Esophagus squamous epithelium (tissue), 5 donors: ENCODE data around the gene MRPL20. TPM values are rescaled to one million over a fixed set of nuclear protein-coding genes. Genes with fewer than 3 reads are reported as not detected.

ENCODE experiments used
- DNase-seq: peaks from one replicate; lab custom pipeline; 2025; lab: John Stamatoyannopoulos, UW
- H3K27ac ChIP-seq, 4 donors: fragments of 200-600 bp; sonication (generic); one replicate each; pipeline ENCODE4 v1.5.1; 2016 to 2019; ENCODE audit warnings: mild to moderate bottlenecking in 1 of 4
- H3K27me3 ChIP-seq, 4 donors: fragments of 200-600 bp; sonication (generic); 1 replicate in 3 of 4; 2 replicates in 1 of 4; pipeline versions ENCODE4 v1.5.1 to v1.6.0; 2017 to 2021; ENCODE audit warnings: antibody characterized with exemption in 1 of 4
- H3K36me3 ChIP-seq, 3 donors: fragments of 200-600 bp; sonication (generic); one replicate each; pipeline ENCODE4 v1.5.1; 2016 to 2019
- H3K4me1 ChIP-seq, 3 donors: fragments of 200-600 bp; sonication (generic); one replicate each; pipeline ENCODE4 v1.5.1; 2017 to 2019
- H3K4me3 ChIP-seq, 4 donors: fragments of 200-600 bp; sonication (generic); 1 replicate in 3 of 4; 2 replicates in 1 of 4; pipeline ENCODE4 v1.5.1; 2016 to 2019; ENCODE audit warnings: mild to moderate bottlenecking in 2 of 4, moderate library complexity in 1 of 4
- H3K9me3 ChIP-seq, 3 donors: fragments of 200-600 bp; sonication (generic); one replicate each; pipeline ENCODE4 v1.5.1; 2016 to 2019
- CTCF ChIP-seq, 6 experiments: fragments of 450-650 bp in 4 of 6; fragments of 200-600 bp in 2 of 6; sonication (generic) in 2 of 6; IDR thresholded peaks; one replicate each; pipeline ENCODE4 v1.5.1; 2016 to 2019; ENCODE audit warnings: antibody characterized with exemption in 6 of 6, mild to moderate bottlenecking in 4 of 6, moderate library complexity in 4 of 6
- POLR2A ChIP-seq, 4 donors: fragments of 450-650 bp; IDR thresholded peaks; one replicate each; pipeline ENCODE4 v1.6.1; 2017; ENCODE audit warnings: antibody characterized with exemption in 4 of 4, mild to moderate bottlenecking in 4 of 4, moderate library complexity in 3 of 4
- WGBS, 2 donors: methylation state at CpG; one replicate each; pipeline ENCODE4 v1.1.5; 2018; 5-methylcytosine and 5-hydroxymethylcytosine counted together
- intact Hi-C: fragments of 100-400 bp; cut with DNase I; formaldehyde crosslinking; loops from one replicate; pipeline ENCODE4 v1.15.0; 2022
- total RNA-seq, 4 donors: library from RNA; depleted of rRNA; stranded (reverse); fragments of >200 nt; gene quantifications; one replicate each; pipeline ENCODE4 v1.1.0, GENCODE V29; 2016
- donor health status: DM: yes; HTN: yes; CAD: no.

The MRPL20 gene
- total RNA-seq, 4 donors from 2014 or later, result 98.0 to 157 (median 116) TPM

- H3K4me1 ChIP-seq, result peaks cover 34 to 77% (median 35%) of the 10 kb centered on the region in 3 donors
- peaks cover 5 to 73% (median 27%) of the 10 kb centered on the region in 3 donors for H3K36me3 ChIP-seq
- H3K4me3 ChIP-seq, result no peak overlapping the region
- TF ChIP-seq POLR2A (IDR thresholded peaks at IDR 0.05), result no peak
- TF ChIP-seq CTCF (IDR thresholded peaks at IDR 0.05), result peak; percentile 18 to 75 (median 30)
- H3K27me3 ChIP-seq, result no peaks in the 10 kb centered on the region
- intact Hi-C loops, result no loop called here
- no peaks in the 10 kb centered on the region for H3K9me3 ChIP-seq
- H3K27ac ChIP-seq, result peak overlapping the region in 2 of 4 donors; percentile 16 to 38
- 51 to 56% methylated on average over 13 of the region's 20 CpGs for WGBS, 2 donors
- DNase-seq, result no peak
These were observed 4.8 kb downstream of the MRPL20 start for GRCh38 chr1:1402072-1402900.

GRCh38 chr1:1401457-1402010 lies 5.6 kb downstream of the MRPL20 start:
- no peak for TF ChIP-seq CTCF (IDR thresholded peaks at IDR 0.05)
- no peak for TF ChIP-seq POLR2A (IDR thresholded peaks at IDR 0.05)
- Histone ChIP-seq H3K4me3 (no peak overlapping the region), H3K27ac (no peak overlapping the region), H3K36me3 (peaks cover 5 to 80% (median 32%) of the 10 kb centered on the region in 3 donors), H3K27me3 (no peaks in the 10 kb centered on the region), H3K4me1 (peaks cover 33 to 83% (median 35%) of the 10 kb centered on the region in 3 donors), H3K9me3 (no peaks in the 10 kb centered on the region)
- WGBS, 2 donors, result 65 to 87% methylated on average over 5 to 6 of the region's 7 CpGs
- intact Hi-C loops, result no loop called here
- no peak for DNase-seq

GRCh38 chr1:1400576-1401456 lies 6.3 kb downstream of the MRPL20 start:
- WGBS, 2 donors, result 78 to 79% methylated on average over 9 to 14 of the region's 22 CpGs

GRCh38 chr1:1399872-1400575 lies 7.1 kb downstream of the MRPL20 start:
- no peak for DNase-seq
- H3K36me3 ChIP-seq, result peaks cover 0 to 80% (median 33%) of the 10 kb centered on the region in 3 donors
- H3K27ac ChIP-seq, result peak overlapping the region; percentile 88 to 94 (median 92)
- H3K4me3 ChIP-seq, result peak overlapping the region; percentile 91 to 99 (median 97)
- H3K9me3 ChIP-seq, result no peaks in the 10 kb centered on the region
- no peaks in the 10 kb centered on the region for H3K27me3 ChIP-seq
- intact Hi-C loops, result no loop called here
- WGBS, 2 donors, result 4 to 7% methylated on average over 12 to 19 of the region's 34 CpGs
- TF ChIP-seq POLR2A (IDR thresholded peaks at IDR 0.05) (no peak), CTCF (IDR thresholded peaks at IDR 0.05) (no peak)
- peaks cover 22 to 73% (median 23%) of the 10 kb centered on the region in 3 donors for H3K4me1 ChIP-seq

More at GRCh38 chr1:1400576-1401456, 6.3 kb downstream of the MRPL20 start:
- H3K27ac ChIP-seq, result peak overlapping the region in 3 of 4 donors; percentile 88 to 94 (median 91)
- peaks cover 26 to 81% (median 29%) of the 10 kb centered on the region in 3 donors for H3K4me1 ChIP-seq
- no peak for DNase-seq
- peaks cover 5 to 80% (median 32%) of the 10 kb centered on the region in 3 donors for H3K36me3 ChIP-seq
- H3K9me3 ChIP-seq, result no peaks in the 10 kb centered on the region
- no peaks in the 10 kb centered on the region for H3K27me3 ChIP-seq
- no peak for TF ChIP-seq POLR2A (IDR thresholded peaks at IDR 0.05)
- TF ChIP-seq CTCF (IDR thresholded peaks at IDR 0.05), result no peak
- intact Hi-C loops, result no loop called here
- H3K4me3 ChIP-seq, result peak overlapping the region; percentile 91 to 99 (median 97)
